Right renal cortex interstitium (tissue), 3 donors: ENCODE data around the gene ECSIT. TPM values are rescaled to one million over a fixed set of nuclear protein-coding genes. Genes with fewer than 3 reads are reported as not detected.
"Not testable (repeated sequence)": the region's sequence is repeated elsewhere in the genome, so short reads cannot be mapped to it uniquely, and the experiment has no call there.

Experiments
- DNase-seq, 3 donors: peaks; one replicate each; pipeline ENCODE4 v3.0.0-alpha.2; 2013; ENCODE audit warnings: low read depth in 3 of 3, low spot score in 2 of 3
- polyA plus RNA-seq, 3 donors: library from polyadenylated mRNA; unstranded; fragments of 120-200 nt; gene quantifications; one replicate each; pipeline ENCODE4 v1.2.1, GENCODE V29; 2013; ENCODE audit not compliant: insufficient read length in 3 of 3

ECSIT gene, protein sequence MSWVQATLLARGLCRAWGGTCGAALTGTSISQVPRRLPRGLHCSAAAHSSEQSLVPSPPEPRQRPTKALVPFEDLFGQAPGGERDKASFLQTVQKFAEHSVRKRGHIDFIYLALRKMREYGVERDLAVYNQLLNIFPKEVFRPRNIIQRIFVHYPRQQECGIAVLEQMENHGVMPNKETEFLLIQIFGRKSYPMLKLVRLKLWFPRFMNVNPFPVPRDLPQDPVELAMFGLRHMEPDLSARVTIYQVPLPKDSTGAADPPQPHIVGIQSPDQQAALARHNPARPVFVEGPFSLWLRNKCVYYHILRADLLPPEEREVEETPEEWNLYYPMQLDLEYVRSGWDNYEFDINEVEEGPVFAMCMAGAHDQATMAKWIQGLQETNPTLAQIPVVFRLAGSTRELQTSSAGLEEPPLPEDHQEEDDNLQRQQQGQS
- polyA plus RNA-seq = 10 to 100 TPM; 36.5 to 40.4 (median 38.8) TPM

DNA sequence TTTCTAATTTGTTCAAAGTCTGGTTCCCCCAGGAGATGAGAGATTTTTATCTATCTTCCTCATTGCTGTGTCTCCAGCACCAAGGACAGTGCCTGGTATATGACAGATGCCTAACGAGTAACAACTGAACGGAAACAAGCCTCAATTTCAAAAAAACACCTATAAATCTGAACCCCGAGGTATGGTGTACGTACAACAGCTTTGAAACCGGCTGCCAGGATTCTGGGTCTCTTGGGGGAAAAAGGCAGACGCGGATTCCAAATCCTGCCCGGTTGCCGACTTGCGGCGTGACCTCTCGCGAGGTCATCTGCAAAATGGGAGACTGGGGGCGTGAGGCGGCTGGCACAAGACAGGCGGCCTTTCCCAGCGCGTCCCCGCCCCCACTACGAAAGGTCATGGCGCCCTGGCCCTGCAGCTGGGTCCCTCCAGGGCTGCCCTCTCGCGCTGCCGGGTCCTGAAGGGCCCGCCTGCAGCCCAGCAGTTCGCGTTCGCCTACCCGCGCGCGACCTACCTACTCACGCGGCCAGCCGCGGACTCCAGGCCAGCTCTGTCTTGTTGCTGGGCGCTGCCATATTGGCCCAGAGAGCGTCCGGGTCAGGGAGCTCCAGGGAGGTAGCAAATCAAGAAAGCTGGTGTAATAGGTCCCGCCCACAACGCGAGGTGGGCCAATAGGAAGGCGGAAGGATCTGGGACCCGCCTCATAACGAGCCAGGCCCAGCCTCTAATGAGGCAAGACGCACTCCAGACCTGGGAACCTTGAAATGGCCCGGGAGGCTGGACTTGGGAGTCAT is at the start of gene ECSIT:
Gene ECSIT, minus strand, starts transcription at position 584 of the 791 bp plus-strand sequence. CDS start 9,964 bp downstream, outside the sequence.
- peak; percentile 92 to 93 (median 92) for DNase-seq

DNA sequence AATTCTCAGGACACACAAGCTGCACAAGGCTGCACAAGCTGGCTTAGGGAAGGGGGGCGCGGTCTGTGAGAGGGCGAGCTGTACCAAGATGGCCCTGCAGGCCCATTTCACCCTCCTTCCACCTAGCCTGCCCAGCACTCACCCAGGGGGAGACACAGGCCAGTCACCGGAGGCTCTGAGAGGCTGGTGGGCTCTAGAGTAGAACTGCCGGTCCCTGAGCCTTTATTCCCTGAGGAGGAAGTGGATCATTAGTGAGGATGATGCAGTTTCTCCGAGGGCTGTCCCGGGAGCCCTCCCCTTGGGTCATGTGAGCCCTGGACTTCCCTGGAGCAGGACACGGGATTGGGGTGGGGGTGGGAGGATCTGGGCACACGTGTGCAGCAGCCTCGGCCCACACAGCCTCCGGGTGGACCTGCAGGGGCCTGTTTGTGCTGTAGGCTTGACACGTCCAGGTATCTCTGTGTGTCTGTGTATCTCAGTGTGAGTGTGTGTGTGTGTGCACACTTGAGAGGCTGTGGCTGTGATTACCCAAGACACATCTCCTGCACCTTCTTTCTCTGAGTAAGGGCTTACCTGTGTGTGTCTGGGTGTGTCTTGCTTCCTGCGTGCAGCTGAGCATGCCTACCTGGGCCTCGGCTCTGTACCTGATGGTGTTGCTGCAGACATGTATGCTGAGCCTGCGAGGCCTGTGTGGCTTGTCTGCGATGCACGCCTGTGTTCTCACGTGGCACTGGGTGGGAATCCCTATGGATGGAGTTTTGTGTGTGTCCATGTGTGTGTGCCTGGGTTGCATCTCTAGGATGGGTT is 48.7 kb upstream of the ECSIT start, which contains the start of gene ACP5:
Gene ACP5, minus strand, starts transcription at position 195 of the 807 bp plus-strand sequence. CDS start 328 bp downstream, outside the sequence.
- no peak for DNase-seq

DNA sequence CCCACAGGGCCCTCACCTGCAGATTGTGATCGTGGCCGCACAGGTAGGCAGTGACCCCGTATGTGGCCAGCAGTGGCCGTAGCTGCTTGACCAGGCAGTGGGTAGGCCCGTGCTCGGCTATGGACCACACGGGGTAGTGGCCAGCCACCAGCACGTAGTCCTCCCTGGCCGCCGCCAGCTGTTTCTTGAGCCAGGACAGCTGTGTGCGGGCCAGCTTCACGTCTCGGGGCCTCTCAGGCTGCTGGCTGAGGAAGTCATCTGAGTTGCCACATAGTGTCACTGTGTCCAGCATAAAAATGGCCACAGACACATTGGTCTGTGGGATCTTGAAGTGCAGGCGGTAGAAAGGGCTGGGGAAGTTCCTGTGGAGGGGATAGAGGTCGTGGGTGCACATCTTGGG is 47.3 kb upstream of the ECSIT start:
- DNase-seq = no peak

DNA sequence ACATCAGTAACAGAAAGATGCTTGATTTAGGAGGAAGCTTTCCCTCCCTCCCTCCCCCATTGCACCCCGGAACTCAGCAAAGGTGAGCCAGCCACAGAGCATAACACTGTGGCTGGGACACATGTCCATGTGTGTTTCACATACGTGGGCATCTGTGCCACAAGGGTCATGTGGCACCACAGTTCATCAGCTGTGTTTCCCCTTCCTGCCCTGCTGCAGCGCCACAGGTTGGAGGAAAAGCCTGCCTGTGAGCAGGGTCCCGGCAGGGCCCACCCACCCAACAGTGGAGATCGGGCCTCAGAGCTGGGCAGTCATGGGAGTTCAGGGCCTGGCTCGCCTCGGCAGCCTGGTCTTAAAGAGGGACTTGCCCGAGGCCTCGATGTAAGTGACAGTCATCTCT is 45.8 kb upstream of the ECSIT start:
- no peak for DNase-seq

DNA sequence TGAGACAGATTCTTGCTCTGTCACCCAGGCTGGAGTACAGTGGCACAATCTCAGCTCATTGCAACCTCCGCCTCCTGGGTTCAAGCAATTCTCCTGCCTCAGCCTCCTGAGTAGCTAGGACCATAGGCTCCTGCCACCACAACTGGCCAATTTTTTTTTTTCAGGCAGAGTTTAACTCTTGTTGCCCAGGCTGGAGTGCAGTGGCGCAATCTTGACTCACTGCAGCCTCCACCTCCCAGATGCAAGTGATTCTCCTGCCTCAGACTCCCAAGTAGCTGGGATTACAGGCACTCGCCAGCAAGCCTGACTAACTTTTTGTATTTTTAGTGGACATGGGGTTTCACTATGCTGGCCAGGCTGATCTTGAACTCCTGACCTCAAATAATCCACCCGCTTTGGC is 44.8 kb upstream of the ECSIT start:
- DNase-seq = not testable (repeated sequence)

DNA sequence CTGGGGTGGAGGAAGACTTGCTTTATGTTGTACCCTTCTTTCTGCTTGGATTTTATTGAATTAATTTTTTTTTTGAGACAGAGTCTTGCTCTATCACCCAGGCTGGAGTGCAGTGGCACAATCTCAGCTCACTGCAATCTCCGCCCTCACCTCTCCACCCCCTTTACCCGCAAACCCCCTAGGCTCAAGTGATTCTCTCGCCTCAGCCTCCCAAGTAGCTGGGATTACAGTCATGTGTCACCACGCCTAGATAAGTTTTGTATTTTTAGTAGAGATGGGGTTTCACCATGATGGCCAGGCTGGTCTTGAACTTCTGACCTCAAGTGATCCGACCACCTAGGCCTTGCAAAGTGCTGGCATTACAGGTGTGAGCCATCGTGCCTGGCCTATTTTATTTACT is 44.4 kb upstream of the ECSIT start:
- DNase-seq = not testable (repeated sequence)

DNA sequence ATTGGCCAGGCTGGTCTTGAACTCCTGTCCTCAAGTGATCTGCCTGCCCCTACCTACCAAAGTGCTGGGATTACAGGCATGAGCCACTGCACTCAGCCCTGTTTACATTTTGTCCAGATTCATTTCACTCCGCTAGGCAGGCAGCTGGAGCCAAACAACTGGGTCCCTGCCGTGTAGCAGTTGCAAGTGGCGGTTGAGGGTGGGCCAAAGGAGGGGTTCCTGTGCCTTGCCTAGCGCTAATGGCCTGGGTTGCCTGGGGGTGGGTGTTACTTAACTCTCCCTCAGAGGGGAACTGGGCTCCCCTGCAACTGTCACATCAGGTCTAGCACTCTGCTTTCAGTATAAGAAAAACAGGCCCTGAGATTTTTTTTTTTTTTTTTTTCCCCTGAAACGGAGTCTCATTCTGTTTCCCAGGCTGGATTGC is 41.1 kb upstream of the ECSIT start:
- DNase-seq = no peak

DNA sequence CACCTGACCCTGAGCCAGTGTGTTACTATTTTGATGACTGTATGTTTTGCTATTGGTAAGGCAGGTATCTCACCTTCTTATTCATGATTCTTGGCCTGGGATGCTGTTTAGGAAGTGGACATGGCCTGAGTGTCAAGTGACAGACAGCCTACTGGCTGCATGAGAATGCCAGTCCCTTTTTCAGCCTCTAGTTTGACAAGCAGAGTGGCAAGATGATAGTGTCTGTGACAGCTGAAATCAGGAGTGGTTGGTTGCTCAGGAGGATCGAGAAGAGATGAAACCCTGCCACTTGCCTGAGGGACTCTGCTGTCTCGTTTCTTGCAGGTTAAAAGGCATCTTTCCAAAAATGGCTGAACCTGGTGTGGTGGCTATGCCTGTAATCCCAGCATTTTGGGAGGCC is 37.2 kb upstream of the ECSIT start:
- DNase-seq = no peak

DNA sequence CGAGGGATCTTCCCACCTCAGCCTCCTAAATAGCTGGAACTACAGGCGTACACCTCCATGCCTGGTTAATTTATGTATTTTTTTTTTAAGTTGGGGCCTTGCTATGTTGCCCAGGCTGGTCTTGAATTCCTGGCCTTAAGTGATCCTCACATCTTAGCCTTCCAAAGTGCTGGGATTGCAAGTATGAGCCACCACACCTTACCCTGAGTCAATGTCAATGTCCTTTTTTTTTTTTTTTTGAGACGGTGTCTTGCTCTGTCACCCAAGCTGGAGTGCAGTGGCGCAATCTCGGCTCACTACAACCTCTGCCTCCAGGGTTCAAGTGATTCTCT is 36.7 kb upstream of the ECSIT start:
- DNase-seq = not testable (repeated sequence)

DNA sequence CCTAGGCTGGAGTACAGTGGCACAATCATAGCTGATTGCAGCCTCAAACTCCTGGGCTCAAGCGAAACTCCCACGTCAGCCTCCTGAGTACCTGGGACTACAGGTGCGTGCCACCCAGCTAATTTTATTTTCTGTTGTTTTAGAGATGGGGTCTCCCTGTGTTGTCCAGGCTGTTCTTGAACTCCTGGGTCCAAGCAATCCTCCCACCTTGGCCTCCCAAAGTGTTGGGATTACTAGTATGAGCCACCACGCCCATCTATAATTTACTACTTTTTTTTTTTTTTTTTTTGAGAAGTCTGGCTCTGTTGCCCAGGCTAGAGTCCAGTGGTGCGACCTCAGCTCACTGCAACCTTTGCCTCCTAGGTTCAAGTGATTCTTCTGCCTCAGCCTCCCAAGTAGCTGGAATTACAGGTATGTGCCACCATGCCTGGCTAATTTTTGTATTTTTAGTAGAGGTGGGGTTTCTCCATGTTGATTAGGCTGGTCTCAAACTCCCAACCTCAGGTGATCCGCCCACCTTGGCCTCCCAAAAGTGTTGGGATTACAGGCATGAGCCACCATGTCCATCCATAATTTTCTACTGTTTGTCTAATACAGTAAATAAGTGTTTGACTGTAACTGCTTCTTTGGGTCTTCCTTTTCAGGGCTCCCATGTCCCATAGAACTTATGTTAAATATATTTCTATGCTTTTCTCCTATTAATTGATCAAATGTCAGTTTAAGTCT is 35.3 kb upstream of the ECSIT start:
- not testable (repeated sequence) for DNase-seq

DNA sequence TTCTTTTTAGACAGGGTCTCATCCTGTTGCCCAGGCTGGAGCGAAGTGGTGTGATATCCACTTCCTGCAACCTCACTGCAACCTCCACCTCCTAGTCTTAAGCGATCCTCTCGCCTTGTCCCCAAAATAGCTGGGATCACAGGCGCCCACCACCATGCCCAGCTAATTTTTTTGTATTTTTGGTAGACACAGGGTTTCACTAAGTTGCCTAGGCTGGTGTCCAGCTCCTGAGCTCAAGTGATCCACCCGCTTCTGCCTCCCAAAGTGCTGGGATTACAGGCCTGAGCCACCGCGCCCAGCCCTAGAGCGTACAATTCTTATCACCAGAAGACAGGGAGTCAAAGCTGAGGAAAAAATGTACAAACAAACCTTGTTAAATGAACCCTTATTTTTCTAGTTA is 34.6 kb upstream of the ECSIT start:
- DNase-seq = no peak

DNA sequence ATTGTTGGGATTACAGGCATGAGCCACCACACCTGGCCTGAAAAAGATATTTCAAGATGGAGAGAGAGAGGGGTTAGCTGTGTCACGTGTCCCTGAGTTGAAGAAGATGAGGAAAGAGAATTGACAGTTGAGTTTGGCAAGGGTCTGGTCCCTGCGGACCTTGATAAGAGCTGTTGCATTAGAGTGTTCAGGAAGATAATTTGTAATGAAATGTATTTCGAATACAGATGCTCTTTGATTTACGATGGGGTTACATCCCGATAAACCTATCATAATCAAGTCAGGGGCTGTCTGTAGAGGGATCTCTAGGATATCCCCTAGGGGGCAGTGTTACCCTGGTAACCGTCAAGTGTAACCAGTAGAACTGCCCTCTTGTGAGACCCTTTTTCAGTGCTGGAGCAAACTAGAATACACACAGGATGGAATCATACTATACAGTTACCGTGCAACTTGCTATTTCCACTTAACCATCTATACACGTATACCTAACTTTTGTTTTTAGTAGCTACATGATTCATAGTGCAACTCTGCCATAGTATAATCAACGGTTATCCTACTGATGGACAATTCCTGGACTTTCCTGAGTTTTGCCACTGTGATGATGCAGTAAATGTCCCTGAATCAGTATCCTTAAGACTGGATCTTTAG is 31.6 kb upstream of the ECSIT start:
- peak in 2 of 3 donors; percentile 58 for DNase-seq

DNA sequence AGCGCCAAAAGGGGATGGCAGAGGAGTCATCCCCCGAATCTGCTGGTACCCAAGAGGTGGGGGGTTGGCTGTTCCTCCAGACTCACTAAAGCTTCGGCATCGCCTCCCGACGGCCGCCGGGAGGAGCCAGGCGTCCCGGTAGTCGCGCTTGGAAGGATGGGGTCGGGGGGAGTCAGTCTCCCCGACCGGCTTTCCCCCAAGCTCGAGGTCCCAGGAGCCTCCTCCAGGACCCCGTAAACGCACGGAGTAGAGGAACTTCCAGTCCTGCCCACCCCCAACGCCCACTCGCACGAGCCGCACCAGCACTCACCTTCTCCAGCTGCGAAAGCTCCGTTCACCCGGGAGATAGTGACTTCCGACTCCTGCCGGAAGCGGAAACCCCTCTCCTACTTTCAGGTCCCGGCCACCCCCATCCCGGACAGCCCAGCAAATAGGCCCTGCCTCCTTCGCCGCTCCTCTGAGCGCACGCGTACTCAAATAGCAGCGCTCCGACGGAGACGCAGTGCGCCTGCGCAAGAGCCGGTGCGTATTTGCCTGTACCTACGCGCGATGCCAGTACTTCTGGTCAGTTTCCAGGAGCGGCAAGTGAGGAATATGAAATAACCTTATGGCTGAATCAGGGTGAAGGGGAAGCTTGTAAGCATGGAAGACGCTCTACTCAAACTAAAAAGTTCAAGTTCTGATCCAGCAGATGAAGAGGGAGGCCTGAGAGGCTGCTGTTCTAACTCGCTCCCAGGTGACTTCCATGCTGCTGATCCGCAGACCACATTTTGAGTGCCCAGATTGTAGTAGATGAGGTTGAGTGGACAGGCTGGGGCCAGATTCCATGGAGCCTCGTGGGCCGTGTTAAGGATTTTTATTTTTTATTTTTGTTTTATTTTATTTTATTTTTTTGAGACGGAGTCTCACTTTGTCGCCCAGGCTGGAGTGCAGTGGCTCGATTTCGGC is 30.2 kb upstream of the ECSIT start, which contains the start of gene ELOF1:
Gene ELOF1, minus strand, starts transcription at position 350 of the 948 bp plus-strand sequence. CDS start 4,883 bp downstream, outside the sequence.
- peak; percentile 95 to 97 (median 97) for DNase-seq

DNA sequence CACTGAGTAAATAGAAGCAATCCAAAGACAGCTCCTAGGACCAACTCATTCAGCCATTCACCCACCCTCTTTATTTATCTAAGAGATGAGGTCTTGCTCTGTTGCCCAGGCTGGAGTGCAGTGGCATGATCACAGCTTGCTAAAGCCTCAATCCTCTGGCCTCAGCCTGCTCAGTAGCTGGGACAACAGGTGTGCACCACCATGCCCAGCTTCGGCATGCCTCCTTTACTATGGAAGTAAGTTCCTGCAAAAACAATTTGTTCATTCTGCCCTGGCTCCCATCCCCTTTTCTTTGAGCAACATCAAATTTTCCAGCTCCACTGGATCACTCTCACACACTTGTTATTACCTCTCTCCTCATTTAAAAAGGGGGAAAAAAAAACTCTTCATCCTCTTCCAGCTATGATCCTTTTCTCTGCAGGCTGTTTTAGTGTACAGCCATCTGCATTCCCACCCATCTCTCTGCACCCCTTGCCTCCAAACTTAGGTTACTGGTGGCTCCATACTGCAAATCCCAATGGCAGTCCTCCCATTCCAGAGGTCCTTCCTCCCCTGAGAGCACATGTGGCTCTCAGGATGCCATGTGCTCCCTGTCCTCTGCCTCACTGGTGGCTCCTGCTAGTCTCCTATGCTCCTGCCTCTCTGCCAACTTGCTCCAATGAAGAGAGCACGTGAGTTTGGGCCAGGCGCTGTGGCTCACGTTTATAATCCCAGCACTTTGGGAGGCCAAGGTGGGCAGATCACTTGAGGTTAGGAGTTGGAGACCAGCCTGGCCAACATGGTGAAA is 27.9 kb upstream of the ECSIT start:
- DNase-seq = no peak

DNA sequence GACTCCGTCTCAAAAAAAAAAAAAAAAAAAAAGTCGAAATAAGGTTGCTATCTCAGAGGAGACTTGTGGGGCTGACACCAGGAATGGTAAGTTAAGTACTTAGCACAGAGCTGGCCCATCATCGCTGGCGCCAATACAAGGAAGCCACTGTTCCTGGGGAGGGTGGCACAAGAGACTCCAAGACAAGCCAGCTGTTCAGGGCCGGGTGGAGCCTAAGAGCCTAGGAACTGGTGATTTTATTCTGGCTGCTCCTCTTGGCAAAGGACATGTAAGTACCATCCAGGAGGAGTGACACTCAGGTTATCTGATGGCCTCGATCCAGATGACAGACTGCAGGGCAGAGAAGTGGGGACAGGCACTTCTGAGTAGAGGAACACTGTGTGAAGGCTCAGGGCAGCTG is 26.3 kb upstream of the ECSIT start:
- DNase-seq = no peak

DNA sequence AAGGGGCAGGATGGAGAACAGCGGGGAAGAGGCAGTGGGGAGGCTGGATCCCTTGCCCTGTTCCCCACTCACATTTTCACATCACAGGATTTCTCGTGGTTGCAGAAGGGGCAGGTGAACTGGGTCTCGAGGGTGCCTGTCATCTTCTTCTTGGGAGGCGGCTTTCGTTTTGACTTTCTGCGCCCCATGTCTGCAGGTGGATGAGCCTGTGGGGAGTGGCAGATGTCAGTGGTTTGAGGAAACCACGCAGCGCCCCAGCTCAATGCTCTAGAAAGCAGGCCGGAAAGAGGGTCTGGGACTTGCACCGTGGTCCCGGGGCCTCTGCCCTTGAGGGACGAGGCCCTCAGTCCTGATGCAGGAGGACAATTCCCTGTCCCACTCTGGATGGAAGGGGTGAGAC is 25.2 kb upstream of the ECSIT start:
- no peak for DNase-seq

DNA sequence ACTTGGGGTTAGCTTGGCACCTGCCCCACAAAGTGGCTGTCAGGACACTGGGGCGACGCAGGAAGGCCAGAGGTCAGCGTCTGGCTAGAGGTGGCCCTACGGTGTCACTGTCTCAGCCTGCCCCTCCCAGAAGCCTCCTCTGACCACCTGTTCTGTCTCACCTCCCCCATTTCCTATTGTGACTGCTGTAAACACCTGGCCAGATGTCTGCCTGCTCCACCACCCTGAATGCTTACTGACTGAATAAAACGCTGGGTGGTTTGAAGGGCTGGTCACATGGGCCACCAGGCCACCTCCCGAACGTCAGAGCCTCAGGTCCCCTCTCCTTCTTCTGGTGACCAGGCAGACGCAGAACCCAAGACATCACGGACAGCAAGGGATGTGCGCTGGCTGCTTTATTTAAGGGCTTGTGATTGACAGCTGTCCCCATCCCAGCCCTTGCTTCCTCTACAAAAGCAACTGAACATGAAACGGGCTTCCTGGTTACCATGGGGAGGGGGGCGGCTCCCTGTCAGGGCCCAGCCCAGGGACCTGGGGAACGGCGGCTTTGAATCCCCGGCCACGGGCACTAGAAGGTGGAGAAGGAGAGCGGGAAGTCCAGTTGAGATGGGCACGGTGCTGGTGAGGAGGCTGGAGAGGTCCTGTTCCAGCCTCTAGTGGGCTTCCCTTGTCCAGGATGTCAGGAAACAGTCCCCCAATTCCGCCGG is 23.9 kb upstream of the ECSIT start:
- no peak for DNase-seq
